ENCODE results near the gene CAMTA1.

Gene CAMTA1

GRCh38 chr1:6935361-6935883 lies 150.2 kb downstream of the CAMTA1 start:
- no peak overlapping the region for H3K4me2 ChIP-seq (ENCODE audit: low read depth, low read length, poor library complexity, severe bottlenecking)

GRCh38 chr1:6935911-6936690 lies 150.8 kb downstream of the CAMTA1 start:
- Histone ChIP-seq H3K79me2 (ENCODE audit: insufficient read depth, low read length) (no peaks in the 10 kb centered on the region), H3F3A (ENCODE audit: insufficient read depth) (no peaks in the 10 kb centered on the region), H3K4me2 (ENCODE audit: low read depth, low read length, poor library complexity, severe bottlenecking) (no peak overlapping the region), H4K20me1 (ENCODE audit: low read depth, low read length) (no peaks in the 10 kb centered on the region), H2AFZ (ENCODE audit: low read depth, low read length, severe bottlenecking) (no peak overlapping the region), H3K4me3 (ENCODE audit: insufficient read depth, low read length, poor library complexity, severe bottlenecking) (no peak overlapping the region), H3K27ac (ENCODE audit: low read depth, low read length) (no peak overlapping the region), H3K36me3 (ENCODE audit: low read length) (no peaks in the 10 kb centered on the region), H3K27me3 (ENCODE audit: low read length) (no peaks in the 10 kb centered on the region), H3K9me3 (ENCODE audit: insufficient read depth, low read length) (no peaks in the 10 kb centered on the region), H3K9me2 (replicated peaks; ENCODE audit: insufficient read depth, low read length) (no peaks in the 10 kb centered on the region), H3K9ac (ENCODE audit: low read length) (no peak overlapping the region)
- TF ChIP-seq, protein P1, sequence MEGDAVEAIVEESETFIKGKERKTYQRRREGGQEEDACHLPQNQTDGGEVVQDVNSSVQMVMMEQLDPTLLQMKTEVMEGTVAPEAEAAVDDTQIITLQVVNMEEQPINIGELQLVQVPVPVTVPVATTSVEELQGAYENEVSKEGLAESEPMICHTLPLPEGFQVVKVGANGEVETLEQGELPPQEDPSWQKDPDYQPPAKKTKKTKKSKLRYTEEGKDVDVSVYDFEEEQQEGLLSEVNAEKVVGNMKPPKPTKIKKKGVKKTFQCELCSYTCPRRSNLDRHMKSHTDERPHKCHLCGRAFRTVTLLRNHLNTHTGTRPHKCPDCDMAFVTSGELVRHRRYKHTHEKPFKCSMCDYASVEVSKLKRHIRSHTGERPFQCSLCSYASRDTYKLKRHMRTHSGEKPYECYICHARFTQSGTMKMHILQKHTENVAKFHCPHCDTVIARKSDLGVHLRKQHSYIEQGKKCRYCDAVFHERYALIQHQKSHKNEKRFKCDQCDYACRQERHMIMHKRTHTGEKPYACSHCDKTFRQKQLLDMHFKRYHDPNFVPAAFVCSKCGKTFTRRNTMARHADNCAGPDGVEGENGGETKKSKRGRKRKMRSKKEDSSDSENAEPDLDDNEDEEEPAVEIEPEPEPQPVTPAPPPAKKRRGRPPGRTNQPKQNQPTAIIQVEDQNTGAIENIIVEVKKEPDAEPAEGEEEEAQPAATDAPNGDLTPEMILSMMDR (IDR thresholded peaks at IDR 0.05; ENCODE audit: insufficient read depth, low read length, poor library complexity, severe bottlenecking), result no peak
- no peak for TF ChIP-seq EZH2phosphoT487 (conservative IDR thresholded peaks at IDR 0.05; ENCODE audit: low read length)

More at GRCh38 chr1:6935361-6935883, 150.2 kb downstream of the CAMTA1 start:
- H3K27ac ChIP-seq (ENCODE audit: low read depth, low read length), result no peak overlapping the region
- no peaks in the 10 kb centered on the region for H3K27me3 ChIP-seq (ENCODE audit: low read length)
- H3K9me2 ChIP-seq (replicated peaks; ENCODE audit: insufficient read depth, low read length), result no peaks in the 10 kb centered on the region
- H4K20me1 ChIP-seq (ENCODE audit: low read depth, low read length), result no peaks in the 10 kb centered on the region
- H3K9me3 ChIP-seq (ENCODE audit: insufficient read depth, low read length), result no peaks in the 10 kb centered on the region
- H3K9ac ChIP-seq (ENCODE audit: low read length), result no peak overlapping the region
- TF ChIP-seq, protein P1 (IDR thresholded peaks at IDR 0.05; ENCODE audit: insufficient read depth, low read length, poor library complexity, severe bottlenecking), result no peak
- no peak for TF ChIP-seq EZH2phosphoT487 (conservative IDR thresholded peaks at IDR 0.05; ENCODE audit: low read length)
- no peaks in the 10 kb centered on the region for H3K79me2 ChIP-seq (ENCODE audit: insufficient read depth, low read length)
- no peaks in the 10 kb centered on the region for H3F3A ChIP-seq (ENCODE audit: insufficient read depth)
- no peaks in the 10 kb centered on the region for H3K36me3 ChIP-seq (ENCODE audit: low read length)
- no peak overlapping the region for H2AFZ ChIP-seq (ENCODE audit: low read depth, low read length, severe bottlenecking)
- no peak overlapping the region for H3K4me3 ChIP-seq (ENCODE audit: insufficient read depth, low read length, poor library complexity, severe bottlenecking)

- Histone ChIP-seq H3K27me3 (ENCODE audit: low read length) (no peaks in the 10 kb centered on the region), H3K27ac (ENCODE audit: low read depth, low read length) (no peak overlapping the region), H3K9me3 (ENCODE audit: insufficient read depth, low read length) (no peaks in the 10 kb centered on the region), H3K4me2 (ENCODE audit: low read depth, low read length, poor library complexity, severe bottlenecking) (no peak overlapping the region), H3K9ac (ENCODE audit: low read length) (no peak overlapping the region), H4K20me1 (ENCODE audit: low read depth, low read length) (no peaks in the 10 kb centered on the region), H3K79me2 (ENCODE audit: insufficient read depth, low read length) (no peaks in the 10 kb centered on the region), H3K4me3 (ENCODE audit: insufficient read depth, low read length, poor library complexity, severe bottlenecking) (no peak overlapping the region), H3F3A (ENCODE audit: insufficient read depth) (no peaks in the 10 kb centered on the region), H3K9me2 (replicated peaks; ENCODE audit: insufficient read depth, low read length) (no peaks in the 10 kb centered on the region), H2AFZ (ENCODE audit: low read depth, low read length, severe bottlenecking) (no peak overlapping the region), H3K36me3 (ENCODE audit: low read length) (no peaks in the 10 kb centered on the region)
- TF ChIP-seq EZH2phosphoT487 (conservative IDR thresholded peaks at IDR 0.05; ENCODE audit: low read length), result no peak
- TF ChIP-seq, protein P1 (IDR thresholded peaks at IDR 0.05; ENCODE audit: insufficient read depth, low read length, poor library complexity, severe bottlenecking), result no peak
Observed at GRCh38 chr1:6937048-6937447, 151.8 kb downstream of the CAMTA1 start.

Measured in SU-DHL-6 (cell line).